ENCODE results near the gene TPRG1L. TPM values are rescaled to one million over a fixed set of nuclear protein-coding genes. Genes with fewer than 3 reads are reported as not detected.

TPRG1L gene
- total and polyA plus RNA-seq, 8 donors, result 16.4 to 33.3 (median 21.8) TPM

- no peaks in the 10 kb centered on the region for H3K9me3 ChIP-seq
- H3K4me3 ChIP-seq, result no peak overlapping the region
- H3K4me1 ChIP-seq, result peaks cover 0 to 3% (median 3%) of the 10 kb centered on the region in 3 donors
- no peak for FAIRE-seq
- intact Hi-C loops (cut with DNase I), result no loop called here
- no peak overlapping the region for H3K27ac ChIP-seq
- H3K27me3 ChIP-seq, result peaks cover 0 to 9% (median 3%) of the 10 kb centered on the region in 4 donors
- no peaks in the 10 kb centered on the region for H3K36me3 ChIP-seq
- WGBS, 2 donors, result 85% methylated on average over 13 of the region's 13 CpGs
- TF ChIP-seq, protein P1, sequence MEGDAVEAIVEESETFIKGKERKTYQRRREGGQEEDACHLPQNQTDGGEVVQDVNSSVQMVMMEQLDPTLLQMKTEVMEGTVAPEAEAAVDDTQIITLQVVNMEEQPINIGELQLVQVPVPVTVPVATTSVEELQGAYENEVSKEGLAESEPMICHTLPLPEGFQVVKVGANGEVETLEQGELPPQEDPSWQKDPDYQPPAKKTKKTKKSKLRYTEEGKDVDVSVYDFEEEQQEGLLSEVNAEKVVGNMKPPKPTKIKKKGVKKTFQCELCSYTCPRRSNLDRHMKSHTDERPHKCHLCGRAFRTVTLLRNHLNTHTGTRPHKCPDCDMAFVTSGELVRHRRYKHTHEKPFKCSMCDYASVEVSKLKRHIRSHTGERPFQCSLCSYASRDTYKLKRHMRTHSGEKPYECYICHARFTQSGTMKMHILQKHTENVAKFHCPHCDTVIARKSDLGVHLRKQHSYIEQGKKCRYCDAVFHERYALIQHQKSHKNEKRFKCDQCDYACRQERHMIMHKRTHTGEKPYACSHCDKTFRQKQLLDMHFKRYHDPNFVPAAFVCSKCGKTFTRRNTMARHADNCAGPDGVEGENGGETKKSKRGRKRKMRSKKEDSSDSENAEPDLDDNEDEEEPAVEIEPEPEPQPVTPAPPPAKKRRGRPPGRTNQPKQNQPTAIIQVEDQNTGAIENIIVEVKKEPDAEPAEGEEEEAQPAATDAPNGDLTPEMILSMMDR (IDR thresholded peaks at IDR 0.05), result no peak
- no peak for ATAC-seq
- no peak for DNase-seq
Observed at GRCh38 chr1:3656450-3657095, 31.8 kb downstream of the TPRG1L start.

DNA sequence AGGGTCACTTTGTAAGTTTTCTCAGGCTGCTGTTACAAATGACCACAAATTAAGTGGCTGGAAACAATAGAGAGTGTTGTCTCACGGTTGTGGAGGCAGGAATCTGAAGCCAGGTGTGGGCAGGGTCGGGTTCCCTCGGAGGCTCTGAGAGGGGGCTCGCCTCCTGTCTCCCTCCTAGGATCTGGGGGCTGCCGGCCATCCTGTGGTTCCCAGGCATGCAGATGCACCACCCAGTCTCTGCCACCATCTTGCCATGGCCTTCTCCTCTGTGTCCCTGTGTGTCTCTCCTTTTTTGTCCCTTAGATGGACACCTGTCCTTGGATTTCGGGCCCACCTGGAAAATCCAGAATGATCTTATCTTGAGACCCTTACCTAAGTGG is 32.3 kb downstream of the TPRG1L start:
- no peak for FAIRE-seq
- no peaks in the 10 kb centered on the region for H3K9me3 ChIP-seq
- H3K27ac ChIP-seq, result no peak overlapping the region
- H3K36me3 ChIP-seq, result no peaks in the 10 kb centered on the region
- ATAC-seq, result no peak
- intact Hi-C loops (cut with DNase I), result no loop called here
- H3K4me3 ChIP-seq, result no peak overlapping the region
- no peaks in the 10 kb centered on the region for H3K4me1 ChIP-seq
- H3K27me3 ChIP-seq, result peaks cover 0 to 4% (median 2%) of the 10 kb centered on the region in 4 donors
- TF ChIP-seq, protein P1 (IDR thresholded peaks at IDR 0.05), result no peak
- no peak for DNase-seq
- WGBS, 2 donors, result 59 to 69% methylated on average over 6 of the region's 6 CpGs

DNA sequence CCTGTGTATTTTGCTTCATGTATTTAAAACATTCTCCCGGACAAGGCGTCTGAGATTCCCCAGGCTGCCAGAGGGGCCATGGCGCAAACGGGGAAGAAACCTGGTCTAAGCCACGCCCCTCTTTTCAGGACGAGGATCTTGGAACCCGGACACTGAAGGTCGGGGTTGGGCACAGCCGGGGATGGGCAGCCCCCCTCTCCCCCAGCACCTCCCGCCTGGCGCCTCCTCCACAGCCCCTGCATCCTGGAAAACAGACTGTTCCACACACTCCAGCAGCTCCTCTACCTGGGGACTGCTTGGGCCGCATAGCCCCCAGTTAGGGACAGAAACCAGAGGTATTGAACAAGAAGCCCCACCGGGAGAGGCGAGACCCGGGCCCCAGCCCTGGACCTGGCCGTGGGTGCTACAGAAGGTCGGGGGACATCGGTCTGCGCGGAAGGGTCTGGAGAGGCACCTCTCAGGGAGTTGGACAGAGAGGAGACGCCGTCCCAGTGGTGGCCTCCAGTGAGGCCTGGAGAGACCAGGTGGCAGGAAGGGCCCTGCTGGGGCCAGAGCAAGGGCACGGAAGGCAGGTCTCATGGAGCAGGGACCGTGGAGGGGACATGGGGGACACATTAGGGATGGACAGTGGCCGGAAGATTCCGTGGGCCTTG is 32.9 kb downstream of the TPRG1L start:
- DNase-seq (peak in 2 of 6 donors; percentile 55 to 65), ATAC-seq (no peak), FAIRE-seq (no peak)
- H3K4me3 ChIP-seq, result no peak overlapping the region
- intact Hi-C loops (cut with DNase I), result no loop called here
- no peaks in the 10 kb centered on the region for H3K36me3 ChIP-seq
- H3K4me1 ChIP-seq, result no peaks in the 10 kb centered on the region
- H3K27ac ChIP-seq, result no peak overlapping the region
- TF ChIP-seq, protein P1 (IDR thresholded peaks at IDR 0.05), result no peak
- no peaks in the 10 kb centered on the region for H3K9me3 ChIP-seq
- peaks cover 0 to 4% (median 2%) of the 10 kb centered on the region in 4 donors for H3K27me3 ChIP-seq
- WGBS, 2 donors, result 79 to 88% methylated on average over 26 of the region's 26 CpGs

- 68 to 78% methylated on average over 14 of the region's 14 CpGs for WGBS, 2 donors
- no peak for DNase-seq
- no peaks in the 10 kb centered on the region for H3K27me3 ChIP-seq
- H3K4me3 ChIP-seq, result no peak overlapping the region
- no peaks in the 10 kb centered on the region for H3K36me3 ChIP-seq
- H3K27ac ChIP-seq, result no peak overlapping the region
- no peaks in the 10 kb centered on the region for H3K9me3 ChIP-seq
- FAIRE-seq, result no peak
- no peak for ATAC-seq
- TF ChIP-seq, protein P1 (IDR thresholded peaks at IDR 0.05), result no peak
- H3K4me1 ChIP-seq, result no peaks in the 10 kb centered on the region
- intact Hi-C loops (cut with DNase I), result no loop called here
Observed at GRCh38 chr1:3658231-3658615, 33.4 kb downstream of the TPRG1L start.

DNA sequence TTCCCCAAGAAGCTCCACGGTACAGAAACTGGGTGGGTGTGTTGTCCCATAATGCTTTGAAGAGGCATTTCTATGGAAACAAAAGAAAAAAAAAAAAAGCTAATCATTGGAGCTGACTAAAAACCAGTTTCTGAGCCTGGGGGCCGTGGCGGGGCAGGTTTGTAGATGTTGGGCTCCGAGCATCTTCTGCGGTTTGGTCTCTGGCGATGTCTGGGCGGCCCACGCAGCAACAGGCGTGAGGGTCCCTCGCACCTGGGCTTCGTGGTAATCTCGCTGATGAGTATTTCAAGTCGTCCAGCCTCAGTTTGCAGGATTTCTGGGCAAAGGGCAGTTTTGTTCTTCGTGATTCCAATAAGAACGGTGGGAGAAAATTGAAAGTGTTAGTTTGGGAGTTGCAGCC is 34.3 kb downstream of the TPRG1L start:
- FAIRE-seq (no peak), ATAC-seq (no peak), DNase-seq (no peak)
- TF ChIP-seq, protein P1 (IDR thresholded peaks at IDR 0.05), result no peak
- no peaks in the 10 kb centered on the region for H3K36me3 ChIP-seq
- WGBS, 2 donors, result 77 to 79% methylated on average over 15 of the region's 15 CpGs
- no peak overlapping the region for H3K27ac ChIP-seq
- no peaks in the 10 kb centered on the region for H3K9me3 ChIP-seq
- H3K4me3 ChIP-seq, result no peak overlapping the region
- no peaks in the 10 kb centered on the region for H3K27me3 ChIP-seq
- H3K4me1 ChIP-seq, result no peaks in the 10 kb centered on the region
- intact Hi-C loops (cut with DNase I), result no loop called here
